Measurements from ENCODE around the gene IRX4. TPM values are rescaled to one million over a fixed set of nuclear protein-coding genes. Genes with fewer than 3 reads are reported as not detected.

Gene IRX4
- total and polyA plus RNA-seq, 2 donors (not counting 3 experiments of a cell fraction or from before 2014, with no cell fraction given) = not detected

- Histone ChIP-seq H3K36me3 (ENCODE audit: control insufficient read depth in 2 of 2, extremely low read depth in 1 of 2, insufficient read depth in 2 of 2, low read length in 2 of 2) (no peaks in the 10 kb centered on the region), H3K4me3 (replicated peaks in 1 of 3; ENCODE audit: insufficient read depth in 1 of 3, low read depth in 1 of 3, low read length in 3 of 3) (no peak overlapping the region), H3K79me2 (ENCODE audit: control insufficient read depth, insufficient read depth, low read length) (no peaks in the 10 kb centered on the region), H3K4me2 (ENCODE audit: insufficient read depth, low read length) (no peak overlapping the region), H3K9ac (replicated peaks; ENCODE audit: extremely low read depth, insufficient read depth, low read length) (no peak overlapping the region), H2AFZ (ENCODE audit: low read depth, low read length) (no peak overlapping the region), H3K9me3 (replicated peaks; ENCODE audit: control insufficient read depth, insufficient read depth, low read length) (no peaks in the 10 kb centered on the region), H3K27ac (ENCODE audit: insufficient read depth, low read depth, low read length) (no peak overlapping the region), H3K9me1 (replicated peaks; ENCODE audit: control insufficient read depth, extremely low read depth, insufficient read depth, low read length) (no peaks in the 10 kb centered on the region), H3K27me3 (ENCODE audit: control insufficient read depth in 2 of 2, insufficient read depth in 2 of 2, low read length in 2 of 2) (peaks cover under 1 to 3% of the 10 kb centered on the region in 2 experiments), H4K20me1 (replicated peaks; ENCODE audit: control insufficient read depth, extremely low read depth, insufficient read depth, low read length) (no peaks in the 10 kb centered on the region), H3K4me1 (ENCODE audit: control insufficient read depth, extremely low read depth, insufficient read depth, low read length) (no peaks in the 10 kb centered on the region)
- DNase-seq (ENCODE audit: low read depth, low spot score) (no peak), FAIRE-seq (no peak)
- POLR2A ChIA-PET = no interaction called here
- intact Hi-C loops (cut with micrococcal nuclease) = no loop called here
- TF ChIP-seq FOS (IDR thresholded peaks at IDR 0.05; ENCODE audit: borderline replicate concordance, insufficient read depth, low read length) = no peak
- TF ChIP-seq POLR2A (IDR thresholded peaks at IDR 0.05; ENCODE audit: low read depth, low read length) = no peak
- TF ChIP-seq POLR2AphosphoS5 (IDR thresholded peaks at IDR 0.05; ENCODE audit: insufficient read depth, low read depth, low read length) = no peak
- BruUV-seq (replicated peaks) = no TSS peak
- CTCF ChIA-PET = no interaction called here
- dilution Hi-C loops (cut with MboI; ENCODE audit: extremely low pct_ligation_motif_present, low sequenced_read_pairs) = no loop called here
Measured at GRCh38 chr5:1926071-1926440, 43.3 kb upstream of the IRX4 start.

DNA sequence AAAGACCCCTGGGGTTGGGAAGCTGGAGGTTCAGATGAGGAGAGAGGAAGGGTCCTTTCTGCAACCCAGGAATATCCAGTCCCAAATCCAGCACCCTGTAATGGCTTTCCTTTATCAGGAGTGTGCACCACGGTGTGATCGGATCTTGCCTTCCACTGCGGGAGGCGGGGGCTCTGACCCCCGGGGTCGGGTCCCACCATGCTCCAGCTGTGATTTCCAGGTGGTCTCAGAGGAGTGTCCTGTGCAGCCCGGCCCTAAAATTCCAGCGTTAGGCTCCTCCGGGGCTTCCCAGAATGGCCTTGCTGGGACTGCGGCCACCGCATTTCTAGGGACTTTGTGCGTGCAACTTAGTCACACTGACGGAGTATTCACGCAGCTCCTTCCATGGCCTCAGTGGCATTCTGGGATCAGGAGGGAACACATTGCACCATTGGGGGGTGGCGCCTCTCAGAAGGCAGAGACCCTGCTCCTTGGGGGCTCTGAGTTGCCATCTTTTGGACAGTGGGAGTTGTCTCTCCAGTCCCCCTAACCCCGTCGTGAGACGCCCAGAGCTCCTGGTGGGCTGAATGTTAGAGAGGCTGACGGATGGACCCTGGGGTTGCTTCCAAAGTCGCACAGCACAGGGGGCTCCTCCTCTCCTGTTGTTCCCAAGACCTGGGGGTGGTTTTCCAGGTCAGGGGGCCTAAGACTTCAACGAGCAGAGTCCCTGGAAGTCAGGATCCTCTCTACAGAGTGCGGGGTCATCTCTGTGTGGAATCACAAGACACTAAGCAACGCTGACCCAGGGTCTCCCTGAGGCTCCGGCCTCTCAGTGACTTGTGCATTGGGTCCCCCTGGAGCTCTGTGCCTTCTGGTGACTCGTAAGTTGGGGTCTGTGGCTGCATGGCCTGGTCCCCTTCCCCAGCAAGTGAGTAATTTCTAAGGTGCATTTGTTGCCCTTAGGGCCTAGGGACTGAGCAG, 42.7 kb upstream of the IRX4 start:
- H3K27me3 ChIP-seq (ENCODE audit: control insufficient read depth in 2 of 2, insufficient read depth in 2 of 2, low read length in 2 of 2) = no peaks in the 10 kb centered on the region
- CTCF ChIA-PET = no interaction called here

More for the DNA sequence above, 42.7 kb upstream of the IRX4 start:
- Histone ChIP-seq H3K36me3 (ENCODE audit: control insufficient read depth in 2 of 2, extremely low read depth in 1 of 2, insufficient read depth in 2 of 2, low read length in 2 of 2) (no peaks in the 10 kb centered on the region), H2AFZ (ENCODE audit: low read depth, low read length) (no peak overlapping the region), H4K20me1 (replicated peaks; ENCODE audit: control insufficient read depth, extremely low read depth, insufficient read depth, low read length) (no peaks in the 10 kb centered on the region), H3K9ac (replicated peaks; ENCODE audit: extremely low read depth, insufficient read depth, low read length) (no peak overlapping the region), H3K9me1 (replicated peaks; ENCODE audit: control insufficient read depth, extremely low read depth, insufficient read depth, low read length) (no peaks in the 10 kb centered on the region), H3K27ac (ENCODE audit: insufficient read depth, low read depth, low read length) (no peak overlapping the region), H3K79me2 (ENCODE audit: control insufficient read depth, insufficient read depth, low read length) (no peaks in the 10 kb centered on the region), H3K4me2 (ENCODE audit: insufficient read depth, low read length) (no peak overlapping the region), H3K9me3 (replicated peaks; ENCODE audit: control insufficient read depth, insufficient read depth, low read length) (no peaks in the 10 kb centered on the region), H3K4me1 (ENCODE audit: control insufficient read depth, extremely low read depth, insufficient read depth, low read length) (no peaks in the 10 kb centered on the region), H3K4me3 (replicated peaks in 1 of 3; ENCODE audit: insufficient read depth in 1 of 3, low read depth in 1 of 3, low read length in 3 of 3) (no peak overlapping the region)
- DNase-seq (ENCODE audit: low read depth, low spot score) (no peak), FAIRE-seq (no peak)
- intact Hi-C loops (cut with micrococcal nuclease) (no loop called here), dilution Hi-C loops (cut with MboI; ENCODE audit: extremely low pct_ligation_motif_present, low sequenced_read_pairs) (no loop called here)
- no TSS peak for BruUV-seq (replicated peaks)
- no peak for TF ChIP-seq GATA2 (IDR thresholded peaks at IDR 0.05; ENCODE audit: insufficient read depth, insufficient read length, low read depth, low read length)
- TF ChIP-seq, protein P1, sequence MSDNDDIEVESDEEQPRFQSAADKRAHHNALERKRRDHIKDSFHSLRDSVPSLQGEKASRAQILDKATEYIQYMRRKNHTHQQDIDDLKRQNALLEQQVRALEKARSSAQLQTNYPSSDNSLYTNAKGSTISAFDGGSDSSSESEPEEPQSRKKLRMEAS (IDR thresholded peaks at IDR 0.05; ENCODE audit: insufficient read depth, insufficient read length) = no peak
- TF ChIP-seq, protein P2, sequence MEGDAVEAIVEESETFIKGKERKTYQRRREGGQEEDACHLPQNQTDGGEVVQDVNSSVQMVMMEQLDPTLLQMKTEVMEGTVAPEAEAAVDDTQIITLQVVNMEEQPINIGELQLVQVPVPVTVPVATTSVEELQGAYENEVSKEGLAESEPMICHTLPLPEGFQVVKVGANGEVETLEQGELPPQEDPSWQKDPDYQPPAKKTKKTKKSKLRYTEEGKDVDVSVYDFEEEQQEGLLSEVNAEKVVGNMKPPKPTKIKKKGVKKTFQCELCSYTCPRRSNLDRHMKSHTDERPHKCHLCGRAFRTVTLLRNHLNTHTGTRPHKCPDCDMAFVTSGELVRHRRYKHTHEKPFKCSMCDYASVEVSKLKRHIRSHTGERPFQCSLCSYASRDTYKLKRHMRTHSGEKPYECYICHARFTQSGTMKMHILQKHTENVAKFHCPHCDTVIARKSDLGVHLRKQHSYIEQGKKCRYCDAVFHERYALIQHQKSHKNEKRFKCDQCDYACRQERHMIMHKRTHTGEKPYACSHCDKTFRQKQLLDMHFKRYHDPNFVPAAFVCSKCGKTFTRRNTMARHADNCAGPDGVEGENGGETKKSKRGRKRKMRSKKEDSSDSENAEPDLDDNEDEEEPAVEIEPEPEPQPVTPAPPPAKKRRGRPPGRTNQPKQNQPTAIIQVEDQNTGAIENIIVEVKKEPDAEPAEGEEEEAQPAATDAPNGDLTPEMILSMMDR (IDR thresholded peaks at IDR 0.05; ENCODE audit: extremely low read depth in 1 of 2, insufficient read depth in 1 of 2, low read depth in 1 of 2, low read length in 2 of 2) = no peak
- TF ChIP-seq FOS (IDR thresholded peaks at IDR 0.05; ENCODE audit: borderline replicate concordance, insufficient read depth, low read length) = no peak
- TF ChIP-seq POLR2AphosphoS5 (IDR thresholded peaks at IDR 0.05; ENCODE audit: insufficient read depth, low read depth, low read length) = no peak
- TF ChIP-seq JUN (IDR thresholded peaks at IDR 0.05; ENCODE audit: borderline replicate concordance, insufficient read depth, insufficient read length, low read depth) = no peak
- no peak for TF ChIP-seq EZH2 (IDR thresholded peaks at IDR 0.05; ENCODE audit: borderline replicate concordance, low read depth, low read length, severe bottlenecking)
- TF ChIP-seq POLR2A (IDR thresholded peaks at IDR 0.05; ENCODE audit: low read depth, low read length) = no peak
- no peak for TF ChIP-seq MYC (IDR thresholded peaks at IDR 0.05; ENCODE audit: low read depth, low read length)
- POLR2A ChIA-PET = no interaction called here
